HepG2 (cell line): ENCODE measurements around the gene SQSTM1. TPM values are rescaled to one million over a fixed set of nuclear protein-coding genes. Genes with fewer than 3 reads are reported as not detected.

Source experiments
- ATAC-seq: fragments of 200-7000 bp; cut with Tn5 transposase; 3 replicates; pipeline ENCODE4 v1.9.1; 2020; ENCODE audit warnings: mild to moderate bottlenecking, moderate library complexity
- Bru-seq: library from RNA; stranded (reverse); fragments of 400-500 nt; gene quantifications from one replicate; lab custom pipeline; 2021; lab: Mats Ljungman, UMichigan
- BruChase-seq, 2 experiments: library from RNA; stranded (reverse); fragments of 400-500 nt; gene quantifications; one replicate each; lab custom pipeline; 2021; lab: Mats Ljungman, UMichigan
- BruUV-seq: library from RNA; stranded (reverse); fragments of 400-500 nt; replicated peaks from 2 replicates; lab custom pipeline; 2021; lab: Mats Ljungman, UMichigan
- CTCF ChIA-PET: fragments of 300-600 bp; formaldehyde crosslinking; extraction: SDS; loops from one replicate; lab custom pipeline; 2021; ENCODE audit warnings: low total read pairs, inconsistent platforms, low intra/inter-chr PET ratio; lab: Yijun Ruan, JAX
- POLR2A ChIA-PET: fragments of 350-600 bp; sonication (Branson Sonifier 250); formaldehyde crosslinking; loops from one replicate; lab custom pipeline; 2020; ENCODE audit warnings: antibody characterized with exemption, inconsistent platforms; lab: Yijun Ruan, JAX
- DNase-seq: peaks from one replicate; pipeline ENCODE4 v3.0.0-alpha.2; 2015; ENCODE audit warnings: low spot score
- FAIRE-seq: peaks from 3 replicates; lab custom pipeline; 2011; peaks lifted over from hg19 to GRCh38; lab: Jason Lieb, UNC
- H2AFZ ChIP-seq: one replicate; pipeline ENCODE4 v1.6.1; 2011; ENCODE audit warnings: low read length, inconsistent platforms
- H3K27ac ChIP-seq: fragments of 300-600 bp; 3 replicates; pipeline ENCODE4 v1.8.0; 2011; ENCODE audit warnings: mixed run types, mild to moderate bottlenecking, mixed read lengths, low read length, inconsistent platforms; ENCODE audit not compliant: insufficient read depth; ENCODE audit errors: extremely low read length
- H3K27me3 ChIP-seq, 2 experiments: fragments of 200-600 bp in 1 of 2; 2 replicates in 1 of 2; 3 replicates in 1 of 2; pipeline versions ENCODE4 v1.6.0 to v1.8.0; 2011; ENCODE audit warnings: low read length in 2 of 2, mild to moderate bottlenecking in 2 of 2, moderate library complexity in 2 of 2, inconsistent platforms in 1 of 2; ENCODE audit not compliant: insufficient read depth in 2 of 2, control insufficient read depth in 1 of 2
- H3K36me3 ChIP-seq, 2 experiments: fragments of 200-600 bp in 1 of 2; replicated peaks in 1 of 2; 2 replicates in 1 of 2; 3 replicates in 1 of 2; pipeline versions ENCODE4 v1.5.1 to v1.8.0; 2011; ENCODE audit warnings: low read length in 2 of 2, inconsistent platforms in 1 of 2; ENCODE audit not compliant: insufficient read depth in 2 of 2, control insufficient read depth in 1 of 2
- H3K4me1 ChIP-seq: 2 replicates; pipeline ENCODE4 v1.5.1; 2012; ENCODE audit warnings: low read length, inconsistent platforms; ENCODE audit not compliant: insufficient read depth
- H3K4me2 ChIP-seq: 2 replicates; pipeline ENCODE4 v1.6.0; 2011; ENCODE audit warnings: low read depth, low read length, inconsistent platforms
- H3K4me3 ChIP-seq, 3 experiments: fragments of 200-600 bp in 1 of 3; sonication (generic), shearing (Covaris generic) in 1 of 3; replicated peaks in 1 of 3; 2 replicates each; pipeline ENCODE4 v1.5.1; 2011 to 2016; ENCODE audit warnings: low read length in 3 of 3, inconsistent platforms in 2 of 3, low read depth in 2 of 3, mild to moderate bottlenecking in 2 of 3, control low read depth in 1 of 3, mixed read lengths in 1 of 3; ENCODE audit not compliant: insufficient read depth in 1 of 3
- H3K79me2 ChIP-seq: one replicate; pipeline ENCODE4 v1.6.1; 2011; ENCODE audit warnings: low read length, inconsistent platforms; ENCODE audit not compliant: insufficient read depth
- H3K9ac ChIP-seq: 2 replicates; pipeline ENCODE4 v1.6.0; 2011; ENCODE audit warnings: mild to moderate bottlenecking, low read depth, low read length, inconsistent platforms; ENCODE audit not compliant: insufficient read depth
- H3K9me3 ChIP-seq: 2 replicates; pipeline ENCODE4 v1.5.1; 2012; ENCODE audit warnings: mild to moderate bottlenecking, low read length
- H4K20me1 ChIP-seq: 2 replicates; pipeline ENCODE4 v1.6.0; 2011; ENCODE audit warnings: inconsistent platforms, mild to moderate bottlenecking, low read length, moderate library complexity; ENCODE audit not compliant: insufficient read depth
- CEBPB ChIP-seq: IDR thresholded peaks from 2 replicates; pipeline ENCODE4 v1.6.1; 2011; ENCODE audit warnings: low read depth, low read length, improper control_type of control experiment, borderline replicate concordance
- GTF2F1 ChIP-seq: fragments of 150-350 bp; IDR thresholded peaks from 2 replicates; pipeline ENCODE4 v1.6.1; 2014; ENCODE audit warnings: low read length
- JUND ChIP-seq: sonication (generic); formaldehyde crosslinking; IDR thresholded peaks from 2 replicates; pipeline ENCODE4 v1.8.0; 2022; ENCODE audit warnings: mild to moderate bottlenecking, missing genetic modification reagents
- MATR3 ChIP-seq: sonication (generic); formaldehyde crosslinking; IDR thresholded peaks from 2 replicates; pipeline ENCODE4 v1.4.0; 2020; ENCODE audit warnings: missing genetic modification reagents
- PAXIP1 ChIP-seq: sonication (generic); formaldehyde crosslinking; conservative IDR thresholded peaks from 2 replicates; pipeline ENCODE4 v1.4.0; 2020; ENCODE audit warnings: mild to moderate bottlenecking, missing genetic modification reagents, moderate library complexity
- PHF20 ChIP-seq: sonication (generic); formaldehyde crosslinking; IDR thresholded peaks from 2 replicates; pipeline ENCODE4 v1.5.0; 2020; ENCODE audit warnings: mild to moderate bottlenecking, missing genetic modification reagents
- ZNF143 ChIP-seq: sonication (generic); formaldehyde crosslinking; IDR thresholded peaks from 2 replicates; pipeline ENCODE4 v1.4.0; 2020; ENCODE audit warnings: missing genetic modification reagents
- ZNF280D ChIP-seq: sonication (generic); formaldehyde crosslinking; IDR thresholded peaks from 2 replicates; pipeline ENCODE4 v1.5.1; 2020; ENCODE audit warnings: mild to moderate bottlenecking, missing genetic modification reagents
- ZNF317 ChIP-seq: sonication (generic); formaldehyde crosslinking; IDR thresholded peaks from 2 replicates; pipeline ENCODE4 v1.5.0; 2020; ENCODE audit warnings: mild to moderate bottlenecking, missing genetic modification reagents
- ZNF431 ChIP-seq: sonication (generic); formaldehyde crosslinking; IDR thresholded peaks from 2 replicates; pipeline ENCODE4 v1.9.0; 2022; ENCODE audit warnings: missing genetic modification reagents, low read depth, mild to moderate bottlenecking, borderline replicate concordance
- ZNF577 ChIP-seq: sonication (generic); formaldehyde crosslinking; IDR thresholded peaks from 2 replicates; pipeline ENCODE4 v1.4.0; 2020; ENCODE audit warnings: mild to moderate bottlenecking, low read depth, missing genetic modification reagents, borderline replicate concordance
- WGBS: methylation state at CpG from one replicate; pipeline ENCODE4 v1.1.6; 2017; ENCODE audit warnings: low lambda C conversion rate; 5-methylcytosine and 5-hydroxymethylcytosine counted together
- in situ Hi-C: cut with HindIII; loops from 2 replicates; pipeline ENCODE4 v1.10.0; 2017; ENCODE audit warnings: low pct_unique_long_range_greater_than_20kb; ENCODE audit not compliant: extremely low pct_ligation_motif_present
- intact Hi-C: fragments of 100-400 bp; cut with micrococcal nuclease; formaldehyde crosslinking; loops from one replicate; pipeline ENCODE4 v1.10.0; 2022; ENCODE audit not compliant: unreplicated experiment
- long read RNA-seq, 2 experiments: library from RNA in 1 of 2; library from polyadenylated mRNA in 1 of 2; stranded (forward) in 1 of 2; unstranded in 1 of 2; transcript quantifications; one replicate each; pipeline ENCODE4 v2.0.0, GENCODE V29; 2019 to 2022
- polyA minus RNA-seq, 3 experiments: library from RNA; depleted of rRNA, polyadenylated mRNA; stranded (reverse); fragments of >200 nt; gene quantifications; 2 replicates each; pipeline ENCODE4 v1.2.3, GENCODE V29; 2011; ENCODE audit warnings: low replicate concordance in 1 of 3
- polyA plus RNA-seq, 8 experiments: library from polyadenylated mRNA; depleted of rRNA in 3 of 8; stranded (reverse) in 7 of 8; unstranded in 1 of 8; fragments of >200 nt; fragmentation: Illumina TruSeq in 4 of 8; extraction: Trizol in 4 of 8; gene quantifications; 2 replicates each; pipeline versions ENCODE4 v1.2.1 to v1.2.3, GENCODE V29; 2011 to 2016; ENCODE audit warnings: low read depth in 4 of 8, missing spikeins in 1 of 8, mixed read lengths in 1 of 8; ENCODE audit not compliant: insufficient read depth in 1 of 8
- total RNA-seq, 5 experiments: library from RNA; depleted of rRNA; stranded (reverse); fragments of >200 nt; fragmentation: Illumina TruSeq; extraction: Trizol; gene quantifications; 2 replicates each; pipeline ENCODE4 v1.2.3, GENCODE V29; 2016; ENCODE audit warnings: low read depth in 1 of 5

SQSTM1 gene
- total RNA-seq (2016; rRNA removed; fragmentation: Illumina TruSeq; extraction: Trizol) (160 and 161 TPM in 2 replicates), polyA plus RNA-seq (2011; rRNA removed) (90.9 and 126 TPM in 2 replicates), polyA minus RNA-seq (2011; rRNA and poly(A)+ RNA removed; ENCODE audit: low replicate concordance) (245 and 268 TPM in 2 replicates), Bru-seq, nascent RNA (percentile 98 among the genes with signal in this experiment), BruChase-seq, experiment 1, labeled RNA remaining after a 6-hour chase (percentile 98 among the genes with signal in this experiment), BruChase-seq, experiment 2, labeled RNA remaining after a 2-hour chase (percentile 98 among the genes with signal in this experiment)
- total RNA-seq (2016; cell fraction: cytosol; rRNA removed; fragmentation: Illumina TruSeq; extraction: Trizol; ENCODE audit: low read depth), result 45.2 and 49.8 TPM in 2 replicates
- 158 and 162 TPM in 2 replicates for total RNA-seq (2016; cell fraction: insoluble cytoplasmic fraction; rRNA removed; fragmentation: Illumina TruSeq; extraction: Trizol)
- 63.1 and 66.1 TPM in 2 replicates for total RNA-seq (2016; cell fraction: membrane; rRNA removed; fragmentation: Illumina TruSeq; extraction: Trizol)
- 98.3 and 116 TPM in 2 replicates for total RNA-seq (2016; cell fraction: nucleus; rRNA removed; fragmentation: Illumina TruSeq; extraction: Trizol)
- polyA plus RNA-seq (2011; cell fraction: cytosol; rRNA removed), result 81.2 and 85.2 TPM in 2 replicates
- polyA plus RNA-seq (2011; cell fraction: nucleus; rRNA removed), result 240 and 268 TPM in 2 replicates
- polyA plus RNA-seq (2012), result 80.8 and 157 TPM in 2 replicates
- 43.0 and 45.0 TPM in 2 replicates for polyA plus RNA-seq (2016; cell fraction: cytosol; fragmentation: Illumina TruSeq; extraction: Trizol; ENCODE audit: low read depth)
- polyA plus RNA-seq (2016; cell fraction: insoluble cytoplasmic fraction; fragmentation: Illumina TruSeq; extraction: Trizol; ENCODE audit: low read depth), result 179 and 191 TPM in 2 replicates
- polyA plus RNA-seq (2016; cell fraction: membrane; fragmentation: Illumina TruSeq; extraction: Trizol; ENCODE audit: low read depth), result 48.5 and 49.4 TPM in 2 replicates
- polyA plus RNA-seq (2016; cell fraction: nucleus; fragmentation: Illumina TruSeq; extraction: Trizol; ENCODE audit: insufficient read depth, low read depth), result 190 and 194 TPM in 2 replicates
- polyA minus RNA-seq (2011; cell fraction: cytosol; rRNA and poly(A)+ RNA removed), result 106 and 114 TPM in 2 replicates
- 238 and 284 TPM in 2 replicates for polyA minus RNA-seq (2011; cell fraction: nucleus; rRNA and poly(A)+ RNA removed)
- long read RNA-seq, experiment 1, transcript SQSTM1-202 (8 exons, 2,986 nt), result major isoform, 171 of 305 reads
- long read RNA-seq, experiment 1, partial matches to known transcripts, result 65 of 305 reads
- long read RNA-seq, experiment 1, other reads (novel, unspliced or antisense), result 66 of 305 reads
- long read RNA-seq, experiment 2, partial matches to known transcripts, result 244 of 920 reads
- long read RNA-seq, experiment 2, other reads (novel, unspliced or antisense), result 673 of 920 reads

- no peak within 1 kb of the TSS for H2AFZ ChIP-seq
- CTCF ChIA-PET, result no interaction called here
- TF ChIP-seq ZNF431 (CRISPR knock-in tag) (no peak), GTF2F1 (peak; percentile 82; the same call in 1 of the 2 replicates), PHF20 (CRISPR knock-in tag) (no peak), ZNF280D (CRISPR knock-in tag) (peak; percentile 56; the same call in 1 of the 2 replicates), ZNF317 (CRISPR knock-in tag) (no peak), JUND (CRISPR knock-in tag) (no peak), ZNF143 (CRISPR knock-in tag) (no peak; the same call in 1 of the 2 replicates), PAXIP1 (CRISPR knock-in tag) (no peak), ZNF577 (no peak), MATR3 (CRISPR knock-in tag) (no peak), CEBPB (no peak)
Measured at GRCh38 chr5:179820483-179821297, at the start of gene SQSTM1. TSS of gene SQSTM1 (plus strand) at chr5:179820905. CDS start at chr5:179820937, 32 bp downstream.

More at GRCh38 chr5:179820483-179821297, at the start of gene SQSTM1:
- ATAC-seq (peak; percentile 9), FAIRE-seq (no peak), DNase-seq (peak; percentile 45)
- intact Hi-C loops (no loop called here), in situ Hi-C loops (no loop called here)
- Histone ChIP-seq H3K27ac (peak within 1 kb of the TSS; percentile 99), H3K4me2 (peak within 1 kb of the TSS; percentile 92), H3K4me1 (peaks cover 70% of the 10 kb centered on the region), H3K9me3 (no peaks in the 10 kb centered on the region), H3K4me3 (peak within 1 kb of the TSS; percentile 97 to 99 (median 99)), H4K20me1 (peaks cover 43% of the 10 kb centered on the region), H3K27me3 (no peaks in the 10 kb centered on the region), H3K9ac (peak within 1 kb of the TSS; percentile 100), H3K79me2 (peaks cover 48% of the 10 kb centered on the region), H3K36me3 (peaks cover 12 to 22% of the 10 kb centered on the region in 2 experiments)
- POLR2A ChIA-PET, result interaction anchor here (0.6 to 5.3 kb wide), 11 partner anchors 10 to 197 kb away, joined by 3 to 115 read pairs (median 6); partner anchors contain the start of genes HNRNPH1 and MGAT4B
- no TSS peak for BruUV-seq
- WGBS, result 0% methylated on average over 8 of the region's 81 CpGs
